Spleen (tissue), 7 donors: ENCODE data around the gene ZNF26.

Experiments used
- CTCF ChIP-seq, 11 experiments: fragments of 200-600 bp in 7 of 11; fragments of 450-650 bp in 4 of 11; sonication (generic) in 4 of 11; IDR thresholded peaks in 8 of 11; conservative IDR thresholded peaks in 3 of 11; 1 replicate in 7 of 11; 2 replicates in 4 of 11; pipeline versions ENCODE4 v1.4.0 to v1.8.0; 2016 to 2021; ENCODE audit warnings: antibody characterized with exemption in 11 of 11, inconsistent platforms in 4 of 11, mild to moderate bottlenecking in 1 of 11
- POLR2A ChIP-seq, 3 donors: fragments of 450-650 bp; IDR thresholded peaks; one replicate each; pipeline ENCODE4 v1.5.1; 2017; ENCODE audit warnings: antibody characterized with exemption in 3 of 3, mild to moderate bottlenecking in 1 of 3
- POLR2AphosphoS5 ChIP-seq, 3 donors: sonication (generic); formaldehyde crosslinking; IDR thresholded peaks; one replicate each; pipeline ENCODE4 v1.5.1; 2017; ENCODE audit warnings: antibody characterized with exemption in 3 of 3
- donor health status: DM: no; HTN: no; CAD: no; lungs with moderate emphysema.
- donor health status: DM: no; HTN: no; CAD: no.
- donor health status: DM: no; HTN: no; CAD: no.

GRCh38 chr12:132986001-132986884 is at the start of gene ZNF26:
- TF ChIP-seq POLR2A (IDR thresholded peaks at IDR 0.05) (peak; percentile 21 to 69 (median 68)), CTCF (IDR thresholded peaks at IDR 0.05 in 8 of 11, conservative IDR thresholded peaks at IDR 0.05 in 3 of 11) (peak in 2 of 11 experiments; percentile 17 to 19), POLR2AphosphoS5 (IDR thresholded peaks at IDR 0.05) (peak; percentile 95 to 97 (median 96))
